ENCODE measurements around the gene SH3D19.
"Not testable (repeated sequence)": the region's sequence is repeated elsewhere in the genome, so short reads cannot be mapped to it uniquely, and the experiment has no call there.

SH3D19 gene

GRCh38 chr4:151139814-151140213, 185.6 kb downstream of the SH3D19 start:
- DNase-seq, result no peak
- no CpG with 5 or more reads among the region's 1 CpG for WGBS (ENCODE audit: extremely low coverage, insufficient coverage, low lambda C conversion rate)
- H4K8ac ChIP-seq (ENCODE audit: low read depth, low read length), result no peak overlapping the region
- no peaks in the 10 kb centered on the region for H3K27me3 ChIP-seq (ENCODE audit: insufficient read depth, low read length, poor library complexity)
- no peak overlapping the region for H2BK15ac ChIP-seq (replicated peaks; ENCODE audit: low read depth)
- H3K23ac ChIP-seq (ENCODE audit: low read length), result no peak overlapping the region
- H4K5ac ChIP-seq (ENCODE audit: low read length), result no peak overlapping the region
- no peak overlapping the region for H3K4me3 ChIP-seq (ENCODE audit: low read length)
- no peak overlapping the region for H3K4me2 ChIP-seq (ENCODE audit: low read length)
- no peak overlapping the region for H3K9ac ChIP-seq (ENCODE audit: low read length)
- H3K79me2 ChIP-seq (ENCODE audit: control insufficient read depth, insufficient read depth, low read length), result no peaks in the 10 kb centered on the region
- H3K4ac ChIP-seq (ENCODE audit: low read depth, low read length), result no peak overlapping the region
- no peaks in the 10 kb centered on the region for H3K4me1 ChIP-seq (ENCODE audit: control insufficient read depth, low read depth, low read length)
- no peak overlapping the region for H3K27ac ChIP-seq (ENCODE audit: low read depth, low read length)
- H3K36me3 ChIP-seq (ENCODE audit: control insufficient read depth, insufficient read depth, low read length), result peaks cover 2% of the 10 kb centered on the region
- H2BK120ac ChIP-seq (ENCODE audit: low read depth, low read length), result no peak overlapping the region
- H2BK5ac ChIP-seq (ENCODE audit: low read length), result no peak overlapping the region
- no peak overlapping the region for H3K18ac ChIP-seq (ENCODE audit: low read length)
- H3K56ac ChIP-seq (ENCODE audit: low read length), result no peak overlapping the region
- no peaks in the 10 kb centered on the region for H3K79me1 ChIP-seq (ENCODE audit: low read length)
- no peak overlapping the region for H2AK5ac ChIP-seq (ENCODE audit: low read length)

GRCh38 chr4:151136048-151136447, 189.4 kb downstream of the SH3D19 start:
- not testable (repeated sequence) for H3K18ac ChIP-seq (ENCODE audit: low read length); H3K4ac ChIP-seq (ENCODE audit: low read depth, low read length); H2AK5ac ChIP-seq (ENCODE audit: low read length); H4K8ac ChIP-seq (ENCODE audit: low read depth, low read length); H3K4me1 ChIP-seq (ENCODE audit: control insufficient read depth, low read depth, low read length); H3K9ac ChIP-seq (ENCODE audit: low read length); H3K4me2 ChIP-seq (ENCODE audit: low read length); H2BK5ac ChIP-seq (ENCODE audit: low read length); DNase-seq; H3K23ac ChIP-seq (ENCODE audit: low read length); H3K79me2 ChIP-seq (ENCODE audit: control insufficient read depth, insufficient read depth, low read length); H2BK15ac ChIP-seq (replicated peaks; ENCODE audit: low read depth); H3K36me3 ChIP-seq (ENCODE audit: control insufficient read depth, insufficient read depth, low read length); H3K27ac ChIP-seq (ENCODE audit: low read depth, low read length); H3K56ac ChIP-seq (ENCODE audit: low read length); H3K27me3 ChIP-seq (ENCODE audit: insufficient read depth, low read length, poor library complexity); H3K4me3 ChIP-seq (ENCODE audit: low read length); H4K5ac ChIP-seq (ENCODE audit: low read length); H3K79me1 ChIP-seq (ENCODE audit: low read length); H2BK120ac ChIP-seq (ENCODE audit: low read depth, low read length)
- WGBS (ENCODE audit: extremely low coverage, insufficient coverage, low lambda C conversion rate), result no CpG with 5 or more reads among the region's 3 CpGs

GRCh38 chr4:151133311-151133710, 192.1 kb downstream of the SH3D19 start:
- WGBS (ENCODE audit: extremely low coverage, insufficient coverage, low lambda C conversion rate), result no CpG with 5 or more reads among the region's 5 CpGs
- H4K8ac ChIP-seq (ENCODE audit: low read depth, low read length), result no peak overlapping the region

GRCh38 chr4:151129796-151130195, 195.6 kb downstream of the SH3D19 start:
- H3K27me3 ChIP-seq (ENCODE audit: insufficient read depth, low read length, poor library complexity), result no peaks in the 10 kb centered on the region
- DNase-seq, result no peak
- no peak overlapping the region for H3K9ac ChIP-seq (ENCODE audit: low read length)
- H3K56ac ChIP-seq (ENCODE audit: low read length), result no peak overlapping the region
- H3K4me1 ChIP-seq (ENCODE audit: control insufficient read depth, low read depth, low read length), result no peaks in the 10 kb centered on the region
- no peak overlapping the region for H3K4me3 ChIP-seq (ENCODE audit: low read length)
- H3K4ac ChIP-seq (ENCODE audit: low read depth, low read length), result no peak overlapping the region
- H3K18ac ChIP-seq (ENCODE audit: low read length), result no peak overlapping the region
- no peak overlapping the region for H2BK5ac ChIP-seq (ENCODE audit: low read length)
- no peak overlapping the region for H3K27ac ChIP-seq (ENCODE audit: low read depth, low read length)
- no peak overlapping the region for H4K8ac ChIP-seq (ENCODE audit: low read depth, low read length)
- no peak overlapping the region for H4K5ac ChIP-seq (ENCODE audit: low read length)
- H2AK5ac ChIP-seq (ENCODE audit: low read length), result no peak overlapping the region
- H3K4me2 ChIP-seq (ENCODE audit: low read length), result no peak overlapping the region
- WGBS (ENCODE audit: extremely low coverage, insufficient coverage, low lambda C conversion rate), result no CpG with 5 or more reads among the region's 1 CpG
- H3K36me3 ChIP-seq (ENCODE audit: control insufficient read depth, insufficient read depth, low read length), result no peaks in the 10 kb centered on the region
- no peaks in the 10 kb centered on the region for H3K79me2 ChIP-seq (ENCODE audit: control insufficient read depth, insufficient read depth, low read length)
- H2BK120ac ChIP-seq (ENCODE audit: low read depth, low read length), result no peak overlapping the region
- no peak overlapping the region for H3K23ac ChIP-seq (ENCODE audit: low read length)
- no peaks in the 10 kb centered on the region for H3K79me1 ChIP-seq (ENCODE audit: low read length)
- no peak overlapping the region for H2BK15ac ChIP-seq (replicated peaks; ENCODE audit: low read depth)

More at GRCh38 chr4:151133311-151133710, 192.1 kb downstream of the SH3D19 start:
- Histone ChIP-seq H4K5ac (ENCODE audit: low read length) (no peak overlapping the region), H3K9ac (ENCODE audit: low read length) (no peak overlapping the region), H3K79me1 (ENCODE audit: low read length) (no peaks in the 10 kb centered on the region), H3K36me3 (ENCODE audit: control insufficient read depth, insufficient read depth, low read length) (no peaks in the 10 kb centered on the region), H3K27ac (ENCODE audit: low read depth, low read length) (no peak overlapping the region), H3K18ac (ENCODE audit: low read length) (no peak overlapping the region), H2BK120ac (ENCODE audit: low read depth, low read length) (no peak overlapping the region), H2BK5ac (ENCODE audit: low read length) (no peak overlapping the region), H3K79me2 (ENCODE audit: control insufficient read depth, insufficient read depth, low read length) (no peaks in the 10 kb centered on the region), H3K27me3 (ENCODE audit: insufficient read depth, low read length, poor library complexity) (no peaks in the 10 kb centered on the region), H2BK15ac (replicated peaks; ENCODE audit: low read depth) (no peak overlapping the region), H3K4me2 (ENCODE audit: low read length) (no peak overlapping the region), H3K56ac (ENCODE audit: low read length) (no peak overlapping the region), H3K4ac (ENCODE audit: low read depth, low read length) (no peak overlapping the region), H3K23ac (ENCODE audit: low read length) (no peak overlapping the region), H3K4me3 (ENCODE audit: low read length) (no peak overlapping the region), H3K4me1 (ENCODE audit: control insufficient read depth, low read depth, low read length) (no peaks in the 10 kb centered on the region), H2AK5ac (ENCODE audit: low read length) (no peak overlapping the region)
- DNase-seq, result no peak

- H4K8ac ChIP-seq (ENCODE audit: low read depth, low read length), result no peak overlapping the region
- H3K18ac ChIP-seq (ENCODE audit: low read length), result no peak overlapping the region
- no peaks in the 10 kb centered on the region for H3K79me2 ChIP-seq (ENCODE audit: control insufficient read depth, insufficient read depth, low read length)
- H3K79me1 ChIP-seq (ENCODE audit: low read length), result no peaks in the 10 kb centered on the region
- peak; percentile 81 for DNase-seq
- H2AK5ac ChIP-seq (ENCODE audit: low read length), result no peak overlapping the region
- H3K23ac ChIP-seq (ENCODE audit: low read length), result no peak overlapping the region
- no peak overlapping the region for H3K4ac ChIP-seq (ENCODE audit: low read depth, low read length)
- peaks cover 3% of the 10 kb centered on the region for H3K36me3 ChIP-seq (ENCODE audit: control insufficient read depth, insufficient read depth, low read length)
- H3K4me1 ChIP-seq (ENCODE audit: control insufficient read depth, low read depth, low read length), result no peaks in the 10 kb centered on the region
- no peak overlapping the region for H4K5ac ChIP-seq (ENCODE audit: low read length)
- no peak overlapping the region for H3K4me3 ChIP-seq (ENCODE audit: low read length)
- H2BK5ac ChIP-seq (ENCODE audit: low read length), result no peak overlapping the region
- H3K27me3 ChIP-seq (ENCODE audit: insufficient read depth, low read length, poor library complexity), result no peaks in the 10 kb centered on the region
- no peak overlapping the region for H3K4me2 ChIP-seq (ENCODE audit: low read length)
- no peak overlapping the region for H3K27ac ChIP-seq (ENCODE audit: low read depth, low read length)
- no peak overlapping the region for H3K56ac ChIP-seq (ENCODE audit: low read length)
- H2BK15ac ChIP-seq (replicated peaks; ENCODE audit: low read depth), result no peak overlapping the region
- H2BK120ac ChIP-seq (ENCODE audit: low read depth, low read length), result no peak overlapping the region
- WGBS (ENCODE audit: extremely low coverage, insufficient coverage, low lambda C conversion rate), result no CpG with 5 or more reads among the region's 14 CpGs
- no peak overlapping the region for H3K9ac ChIP-seq (ENCODE audit: low read length)
These were observed 207.9 kb downstream of the SH3D19 start for GRCh38 chr4:151117371-151117962.

GRCh38 chr4:151114986-151115385, 210.4 kb downstream of the SH3D19 start:
- Histone ChIP-seq H3K79me1 (ENCODE audit: low read length) (peaks cover 1% of the 10 kb centered on the region), H3K18ac (ENCODE audit: low read length) (no peak overlapping the region), H3K9ac (ENCODE audit: low read length) (no peak overlapping the region), H4K8ac (ENCODE audit: low read depth, low read length) (no peak overlapping the region), H2BK120ac (ENCODE audit: low read depth, low read length) (no peak overlapping the region), H3K4me1 (ENCODE audit: control insufficient read depth, low read depth, low read length) (no peaks in the 10 kb centered on the region), H4K5ac (ENCODE audit: low read length) (no peak overlapping the region), H2AK5ac (ENCODE audit: low read length) (no peak overlapping the region), H3K27me3 (ENCODE audit: insufficient read depth, low read length, poor library complexity) (no peaks in the 10 kb centered on the region), H2BK15ac (replicated peaks; ENCODE audit: low read depth) (no peak overlapping the region), H3K4me2 (ENCODE audit: low read length) (no peak overlapping the region), H3K36me3 (ENCODE audit: control insufficient read depth, insufficient read depth, low read length) (peaks cover 6% of the 10 kb centered on the region), H3K56ac (ENCODE audit: low read length) (no peak overlapping the region), H3K79me2 (ENCODE audit: control insufficient read depth, insufficient read depth, low read length) (no peaks in the 10 kb centered on the region), H3K23ac (ENCODE audit: low read length) (no peak overlapping the region), H2BK5ac (ENCODE audit: low read length) (no peak overlapping the region), H3K4ac (ENCODE audit: low read depth, low read length) (no peak overlapping the region), H3K27ac (ENCODE audit: low read depth, low read length) (no peak overlapping the region), H3K4me3 (ENCODE audit: low read length) (no peak overlapping the region)
- no CpG with 5 or more reads among the region's 5 CpGs for WGBS (ENCODE audit: extremely low coverage, insufficient coverage, low lambda C conversion rate)
- DNase-seq, result no peak
